Measurements from ENCODE around the gene USP8.
"Not testable (repeated sequence)": the region's sequence is repeated elsewhere in the genome, so short reads cannot be mapped to it uniquely, and the experiment has no call there.

The USP8 gene

DNA sequence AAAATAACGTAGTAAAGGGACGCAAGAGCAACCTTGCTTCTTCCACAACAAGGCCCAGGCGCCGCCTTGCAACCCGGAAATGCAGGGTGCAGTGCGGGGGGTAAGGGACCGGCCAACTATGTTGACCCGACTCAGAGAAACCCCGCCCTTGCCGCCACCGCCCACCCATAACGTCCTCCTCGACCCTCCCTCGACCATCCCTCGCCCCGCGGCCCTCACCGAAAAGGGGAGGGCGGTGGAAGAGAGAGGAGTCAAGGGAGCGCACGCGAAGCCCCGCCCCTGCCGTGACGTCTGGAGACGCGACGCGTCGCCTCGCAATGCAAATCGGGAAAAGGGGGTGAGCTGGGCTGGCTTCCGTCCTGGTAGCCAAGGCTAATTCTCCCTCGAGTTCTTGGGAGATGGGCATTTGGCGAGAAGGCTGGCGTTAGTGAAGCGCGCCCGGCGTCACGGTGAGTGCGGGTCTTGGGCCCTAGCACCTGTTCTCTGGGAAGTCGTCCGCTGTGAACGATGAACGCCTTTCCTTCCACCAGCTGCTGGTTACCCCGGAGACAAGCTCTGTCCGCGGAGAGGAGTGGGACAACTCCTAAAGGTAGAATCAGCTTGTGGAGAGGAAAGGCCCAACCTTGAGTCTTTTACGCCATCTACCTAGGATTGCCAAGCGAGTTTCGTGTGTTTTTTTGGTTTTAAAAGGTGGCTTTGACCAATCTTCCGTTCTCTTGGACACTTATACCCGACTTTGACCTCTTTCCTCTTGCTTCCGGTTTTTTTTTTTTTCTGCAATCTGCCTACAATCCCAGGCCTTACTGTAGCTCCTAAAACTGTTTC, at the start of gene USP8:
TSS of gene USP8 (plus strand) at position 340 of the 825 bp plus-strand sequence. CDS start 14,669 bp downstream, outside the sequence.
- peak; percentile 99 for DNase-seq

- DNase-seq: peak; percentile 10
These were observed 46.1 kb upstream of the USP8 start for GRCh38 chr15:50377867-50378751.

- DNase-seq: no peak
These were observed 45.4 kb upstream of the USP8 start for GRCh38 chr15:50378776-50379175.

DNA sequence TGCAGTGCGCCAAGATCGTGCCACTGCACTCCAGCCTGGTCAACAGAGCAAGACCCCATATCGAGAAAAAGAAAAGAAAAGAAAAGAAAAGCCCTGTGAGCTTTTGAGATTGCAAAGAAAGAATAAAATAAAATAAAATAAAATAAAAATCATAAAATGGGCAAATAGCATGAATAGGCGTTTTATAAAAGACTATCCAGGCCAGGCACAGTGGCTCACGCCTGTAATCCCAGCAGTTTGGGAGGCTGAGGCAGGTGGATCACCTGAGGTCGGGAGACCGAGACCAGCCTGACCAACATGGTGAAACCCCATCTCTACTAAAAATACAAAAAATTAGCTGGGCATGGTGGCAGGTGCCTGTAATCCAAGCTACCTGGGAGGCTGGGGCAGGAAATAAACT, 44.8 kb upstream of the USP8 start:
- not testable (repeated sequence) for DNase-seq

DNA sequence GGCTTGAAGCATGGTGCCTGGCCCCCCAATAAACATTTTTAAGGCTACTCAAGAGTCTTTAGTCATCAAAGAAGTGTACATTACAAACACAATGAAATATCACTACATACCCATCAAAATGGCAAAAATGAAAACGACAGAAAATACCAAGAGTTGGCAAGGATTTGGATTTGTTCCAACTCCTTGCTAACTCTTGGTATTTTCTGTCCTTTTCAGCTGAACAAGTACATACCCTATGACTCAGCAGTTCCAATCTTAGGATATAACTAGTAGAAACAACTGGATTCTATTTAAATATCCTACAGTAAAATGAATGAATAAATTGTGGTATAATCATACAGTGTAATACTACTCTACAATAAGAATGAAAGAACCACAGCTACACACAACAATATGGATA, 44.1 kb upstream of the USP8 start:
- peak; percentile 24 for DNase-seq

DNA sequence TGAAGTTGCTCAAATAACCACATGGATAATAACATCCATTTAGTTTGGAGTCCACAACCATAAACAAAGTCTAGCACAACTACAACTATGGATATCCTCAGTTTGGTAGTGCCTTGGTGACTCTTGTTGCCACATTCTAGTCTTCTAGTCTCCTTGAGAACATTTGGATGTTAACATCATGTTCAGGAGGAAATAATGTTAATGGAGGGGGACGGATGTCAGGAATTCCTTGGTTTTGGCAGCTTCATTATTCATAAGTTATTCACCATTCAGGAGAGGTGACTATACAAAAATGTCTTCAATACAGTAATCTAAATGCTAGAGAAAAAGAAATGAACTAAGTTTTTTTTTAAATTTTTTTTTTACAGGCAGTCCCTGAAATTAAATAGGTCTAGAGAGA, 42.8 kb upstream of the USP8 start:
- DNase-seq: no peak

GRCh38 chr15:50382408-50382807, 41.8 kb upstream of the USP8 start:
- DNase-seq: peak; percentile 50

DNA sequence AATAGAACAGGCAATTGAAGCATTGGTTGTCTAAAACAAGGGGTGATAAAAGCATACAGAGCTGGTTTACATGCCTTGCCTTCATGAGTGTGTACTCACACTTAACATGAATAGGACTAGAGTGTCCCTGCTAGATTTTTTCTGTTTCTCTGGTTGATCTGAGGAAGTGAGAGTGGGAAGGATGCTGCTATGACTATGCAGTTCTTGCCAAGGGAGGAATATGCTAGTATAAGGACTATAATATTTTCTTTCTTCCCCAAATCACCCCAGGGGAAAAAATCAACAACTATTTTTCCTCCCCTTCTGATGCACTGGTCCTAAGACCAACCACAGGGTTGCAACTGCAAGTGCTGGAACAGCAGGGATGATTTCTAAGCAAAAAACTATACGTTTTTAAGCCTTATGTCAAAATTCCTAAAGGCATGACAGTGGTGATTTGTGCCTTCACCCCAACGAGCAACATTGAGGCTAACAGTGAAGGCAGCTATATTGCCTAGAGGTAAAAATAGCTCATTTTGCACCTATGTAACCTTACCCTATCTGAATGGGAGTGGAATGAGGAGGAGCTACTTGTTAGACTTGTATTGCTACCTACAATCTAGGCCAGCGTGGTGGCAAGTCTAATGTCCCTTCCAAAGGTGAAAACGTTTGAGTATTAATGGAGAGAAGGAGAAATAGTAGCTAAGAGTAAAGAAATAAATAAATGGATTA, 33.5 kb upstream of the USP8 start:
- DNase-seq: peak; percentile 29

DNA sequence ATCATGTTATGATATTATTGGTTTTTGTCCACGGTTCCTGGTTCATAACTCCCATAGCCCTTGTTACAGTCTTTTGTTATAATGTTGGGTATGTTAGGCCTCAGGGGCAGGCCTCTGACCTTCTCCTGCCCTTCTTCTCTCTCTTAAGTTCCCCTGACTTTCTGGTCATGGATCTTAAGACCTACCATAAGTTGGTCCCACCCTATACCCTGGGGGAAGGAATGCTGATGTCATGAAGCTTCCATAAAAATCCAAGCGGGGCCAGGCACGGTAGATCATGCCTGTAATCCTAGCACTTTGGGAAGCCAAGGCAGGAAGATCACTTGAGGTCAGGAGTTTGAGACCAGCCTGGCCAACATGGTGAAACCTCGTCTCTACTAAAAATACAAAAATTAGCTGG, 32.6 kb upstream of the USP8 start:
- DNase-seq: not testable (repeated sequence)

- no peak for DNase-seq
These were observed 12.3 kb upstream of the USP8 start for GRCh38 chr15:50411870-50412269.

- DNase-seq: no peak
These were observed 9.6 kb upstream of the USP8 start for GRCh38 chr15:50414624-50415023.

GRCh38 chr15:50415752-50416404, 8.3 kb upstream of the USP8 start:
- peak; percentile 11 for DNase-seq

- no peak for DNase-seq
These were observed 7.3 kb upstream of the USP8 start for GRCh38 chr15:50416890-50417289.

GRCh38 chr15:50418041-50418583, 6.1 kb upstream of the USP8 start:
- peak; percentile 26 for DNase-seq

- peak; percentile 14 for DNase-seq
These were observed 1.0 kb downstream of the USP8 start for GRCh38 chr15:50425219-50425618.

DNA sequence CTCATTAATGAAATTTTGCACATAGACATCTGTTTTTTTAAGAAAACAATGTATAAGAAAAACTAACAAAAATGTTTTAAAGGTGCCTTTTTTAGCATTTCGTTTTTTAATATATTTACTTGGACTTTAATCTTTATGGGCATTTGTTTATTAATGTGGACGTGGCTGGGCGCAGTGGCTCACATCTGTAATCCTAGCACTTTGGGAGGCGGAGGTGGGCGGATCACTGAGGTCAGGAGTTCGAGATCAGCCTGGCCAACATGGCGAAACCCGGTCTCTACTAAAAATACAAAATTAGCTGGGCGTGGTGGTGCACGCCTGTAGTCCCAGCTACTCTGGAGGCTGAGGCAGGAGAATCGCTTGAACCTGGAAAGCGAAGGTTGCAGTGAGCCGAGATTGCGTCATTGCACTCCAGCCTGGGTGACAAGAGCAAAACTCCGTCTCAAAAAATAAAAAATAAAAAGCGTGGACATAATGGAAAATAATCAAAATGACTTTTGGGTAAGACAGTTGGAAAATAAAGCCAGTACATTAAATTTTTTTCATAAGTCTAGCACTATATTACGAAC, 1.6 kb downstream of the USP8 start:
- not testable (repeated sequence) for DNase-seq

DNA sequence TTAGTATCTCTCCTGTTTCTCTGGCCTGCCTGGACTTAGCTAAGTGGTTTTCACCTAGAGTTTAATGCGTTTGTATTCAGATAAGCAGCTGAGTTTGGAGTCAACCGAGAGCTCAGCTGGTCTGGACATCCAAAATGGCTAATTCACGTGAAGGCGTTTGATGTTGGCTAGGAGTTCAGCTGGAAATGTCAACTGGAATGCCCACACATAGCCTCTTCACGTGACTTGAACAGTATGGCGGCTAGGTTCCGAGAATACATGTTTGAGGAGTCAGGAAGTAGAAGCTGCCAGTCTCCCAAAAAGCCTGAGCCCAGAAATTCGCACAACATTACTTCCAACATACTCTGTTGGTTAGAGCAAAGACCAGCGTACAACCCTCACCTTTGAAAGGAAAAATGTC, 2.2 kb downstream of the USP8 start:
- DNase-seq: no peak

DNA sequence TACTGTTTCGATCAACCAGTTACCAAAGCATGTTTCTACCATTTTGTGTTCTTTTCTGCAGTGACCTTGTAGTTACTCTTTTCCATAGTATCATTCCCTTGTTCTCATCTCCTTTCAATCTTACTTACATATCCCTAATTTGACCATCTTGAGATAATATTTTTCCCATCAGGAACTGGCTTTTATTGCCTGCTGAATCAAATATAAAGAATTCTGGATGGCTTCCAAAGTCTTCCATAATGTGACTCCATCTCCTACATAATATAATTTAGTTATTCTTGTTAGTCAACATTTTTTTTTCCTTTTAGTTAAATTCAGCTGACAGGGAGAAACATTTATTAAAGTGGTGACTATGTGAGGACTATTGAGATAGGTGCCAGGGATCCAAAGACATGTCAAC, 7.0 kb downstream of the USP8 start:
- no peak for DNase-seq

DNA sequence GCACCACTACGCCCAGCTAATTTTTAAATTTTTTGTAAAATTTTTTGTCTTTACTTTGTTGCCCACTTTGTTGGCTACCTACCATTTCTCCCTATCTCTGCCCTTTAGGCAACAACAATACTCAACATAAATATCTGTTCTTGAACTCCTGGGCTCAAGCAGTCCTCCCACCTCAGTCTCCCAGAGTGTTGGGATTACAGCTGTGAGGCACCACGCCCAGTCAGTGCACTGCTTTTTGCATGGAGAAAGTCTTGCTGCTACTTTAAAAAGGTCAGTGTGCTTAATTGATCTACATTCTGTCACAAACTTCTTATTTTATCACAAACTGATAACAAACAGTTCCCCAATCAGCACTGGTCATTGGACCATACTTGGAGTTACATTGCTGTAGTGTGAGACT, 8.0 kb downstream of the USP8 start:
- no peak for DNase-seq

DNA sequence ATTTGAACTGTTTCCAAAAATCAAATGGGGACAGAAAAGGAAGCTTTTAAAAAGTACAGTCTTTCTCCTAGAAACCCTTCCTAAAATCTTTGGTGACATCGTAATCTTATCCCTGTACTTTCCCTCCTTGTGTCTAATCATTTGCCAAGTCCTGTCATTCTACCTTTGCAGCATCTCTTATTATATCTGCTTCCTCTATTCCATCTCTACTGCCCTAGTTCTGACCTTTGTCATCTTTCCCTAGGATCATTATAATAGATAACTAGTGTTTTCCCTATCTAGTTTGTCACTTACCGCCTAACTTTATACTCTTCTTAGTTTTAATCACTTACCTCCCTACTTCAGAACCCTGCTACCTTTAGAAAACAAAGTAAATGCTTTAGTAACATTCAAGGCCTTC, 11.6 kb downstream of the USP8 start:
- DNase-seq: no peak

DNA sequence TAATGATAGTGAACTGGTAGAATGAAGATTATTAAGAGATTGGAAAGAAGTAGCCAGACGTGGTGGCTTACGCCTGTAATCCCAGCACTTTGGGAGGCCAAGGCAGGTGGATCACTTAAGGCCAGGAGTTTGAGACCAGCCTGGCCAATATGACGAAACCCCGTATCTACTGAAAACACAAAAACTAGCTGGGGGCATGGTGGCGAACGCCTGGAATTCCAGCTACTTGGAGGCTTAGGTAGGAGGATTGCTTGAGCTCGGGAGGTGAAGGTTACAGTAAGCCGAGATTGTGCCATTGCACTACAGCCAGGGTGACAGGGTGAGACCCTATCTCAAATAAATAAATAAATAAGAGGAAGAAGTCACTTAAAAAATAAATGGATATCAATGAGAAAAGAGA, 14.0 kb downstream of the USP8 start:
- DNase-seq: no peak

- DNase-seq: no peak
These were observed 16.7 kb downstream of the USP8 start for GRCh38 chr15:50440932-50441331.

Measured in hematopoietic multipotent progenitor cell treated with erythropoietin and hydrocortisone succinate and interleukin-3 and kit ligand, for 4 days (in vitro differentiated cells).